SU-DHL-6 (cell line): ENCODE results near the gene LGR6.

Experiments used
- H2AFZ ChIP-seq: fragments of 200-600 bp; sonication (generic); 2 replicates; pipeline ENCODE4 v1.6.1; 2014; ENCODE audit warnings: low read depth, mild to moderate bottlenecking, moderate library complexity, mixed read lengths, antibody characterized with exemption, low read length; ENCODE audit not compliant: severe bottlenecking
- H3F3A ChIP-seq: fragments of 200-600 bp; shearing (Covaris generic); 2 replicates; pipeline ENCODE4 v1.6.0; 2016; ENCODE audit warnings: antibody characterized with exemption, mild to moderate bottlenecking; ENCODE audit not compliant: insufficient read depth
- H3K27ac ChIP-seq: fragments of 200-600 bp; sonication (generic); 2 replicates; pipeline ENCODE4 v1.5.1; 2016; ENCODE audit warnings: low read depth, mild to moderate bottlenecking, low read length, moderate library complexity, mixed read lengths
- H3K27me3 ChIP-seq: fragments of 200-600 bp; sonication (generic), shearing (Covaris generic); 2 replicates; pipeline ENCODE4 v1.6.0; 2014; ENCODE audit warnings: mild to moderate bottlenecking, low read length
- H3K36me3 ChIP-seq: fragments of 200-600 bp; sonication (generic); 2 replicates; pipeline ENCODE4 v1.6.1; 2014; ENCODE audit warnings: mild to moderate bottlenecking, low read length, mixed read lengths
- H3K4me2 ChIP-seq: fragments of 300-600, 200-600 bp; shearing (Covaris generic), sonication (generic); 2 replicates; pipeline ENCODE4 v1.6.0; 2014; ENCODE audit warnings: low read length, low read depth, mild to moderate bottlenecking; ENCODE audit not compliant: poor library complexity, severe bottlenecking
- H3K4me3 ChIP-seq: fragments of 200-600 bp; sonication (generic); 2 replicates; pipeline ENCODE4 v1.5.1; 2014; ENCODE audit warnings: antibody characterized with exemption, low read length, mild to moderate bottlenecking, mixed read lengths; ENCODE audit not compliant: insufficient read depth, poor library complexity, severe bottlenecking
- H3K79me2 ChIP-seq: fragments of 200-600 bp; sonication (generic); 2 replicates; pipeline ENCODE4 v1.6.1; 2014; ENCODE audit warnings: mild to moderate bottlenecking, low read length, moderate library complexity; ENCODE audit not compliant: insufficient read depth
- H3K9ac ChIP-seq: fragments of 200-600 bp; sonication (generic); 2 replicates; pipeline ENCODE4 v1.7.0; 2014; ENCODE audit warnings: mild to moderate bottlenecking, low read length
- H3K9me2 ChIP-seq: fragments of 200-600 bp; sonication (generic); replicated peaks from 2 replicates; pipeline ENCODE4 v1.6.1; 2014; ENCODE audit warnings: low read length; ENCODE audit not compliant: insufficient read depth
- H3K9me3 ChIP-seq: fragments of 200-600 bp; sonication (generic); 2 replicates; pipeline ENCODE4 v1.6.1; 2014; ENCODE audit warnings: low read length, mixed read lengths; ENCODE audit not compliant: insufficient read depth
- H4K20me1 ChIP-seq: fragments of 200-600 bp; sonication (generic); 2 replicates; pipeline ENCODE4 v1.6.1; 2014; ENCODE audit warnings: low read depth, mild to moderate bottlenecking, antibody characterized with exemption, low read length, moderate library complexity, mixed read lengths
- EZH2phosphoT487 ChIP-seq: fragments of 200-600 bp; sonication (generic), shearing (Covaris generic); conservative IDR thresholded peaks from 2 replicates; pipeline ENCODE4 v1.6.1; 2018; ENCODE audit warnings: mild to moderate bottlenecking, antibody characterized with exemption, low read length, moderate library complexity, mixed read lengths
- TF ChIP-seq, protein P1 (sequence below): fragments of 200-600 bp; sonication (generic); IDR thresholded peaks from one replicate; pipeline ENCODE4 v1.5.1; 2017; ENCODE audit warnings: antibody characterized with exemption, mild to moderate bottlenecking, low read length, moderate library complexity; ENCODE audit not compliant: insufficient read depth, poor library complexity, severe bottlenecking

LGR6 gene

DNA sequence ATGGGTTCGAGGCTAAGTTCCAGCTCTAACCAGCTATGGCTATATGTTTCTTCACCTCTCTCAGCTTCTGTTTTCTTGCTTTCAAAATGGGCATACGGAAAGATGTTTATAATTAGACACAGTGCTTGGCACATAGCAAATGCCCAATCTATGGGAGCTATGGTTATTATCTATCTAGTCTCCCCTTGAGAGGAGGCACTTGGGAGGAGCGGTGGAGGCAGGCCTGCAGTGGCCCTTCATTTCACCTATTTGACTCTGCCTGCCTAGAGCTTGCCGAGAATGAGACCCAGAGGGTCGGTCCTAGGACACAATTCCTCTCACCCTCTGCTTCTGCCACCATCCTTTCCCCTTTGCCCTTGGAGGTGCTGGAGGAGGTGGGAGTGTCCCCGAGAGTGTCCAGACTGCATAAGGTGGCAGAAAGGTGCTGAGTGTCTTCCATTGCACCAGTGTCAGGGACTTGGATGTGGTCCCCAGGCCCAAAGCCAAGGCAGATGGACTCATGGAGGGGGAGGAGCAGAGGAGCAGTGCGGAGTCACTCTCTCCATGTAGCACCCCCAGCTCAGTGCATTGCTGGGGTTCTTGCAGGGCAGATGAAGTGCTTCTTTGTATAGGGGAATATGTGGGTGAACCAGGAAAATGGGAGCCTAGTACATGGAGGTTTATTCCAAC is 9.0 kb downstream of the LGR6 start:
- Histone ChIP-seq H3K4me3 (no peak overlapping the region), H3K9me3 (no peaks in the 10 kb centered on the region), H4K20me1 (no peaks in the 10 kb centered on the region), H3F3A (no peaks in the 10 kb centered on the region), H3K9ac (no peak overlapping the region), H3K27ac (no peak overlapping the region), H3K4me2 (no peak overlapping the region), H3K9me2 (no peaks in the 10 kb centered on the region), H3K36me3 (no peaks in the 10 kb centered on the region), H2AFZ (no peak overlapping the region), H3K27me3 (no peaks in the 10 kb centered on the region), H3K79me2 (no peaks in the 10 kb centered on the region)
- TF ChIP-seq EZH2phosphoT487 = no peak
- TF ChIP-seq, protein P1, sequence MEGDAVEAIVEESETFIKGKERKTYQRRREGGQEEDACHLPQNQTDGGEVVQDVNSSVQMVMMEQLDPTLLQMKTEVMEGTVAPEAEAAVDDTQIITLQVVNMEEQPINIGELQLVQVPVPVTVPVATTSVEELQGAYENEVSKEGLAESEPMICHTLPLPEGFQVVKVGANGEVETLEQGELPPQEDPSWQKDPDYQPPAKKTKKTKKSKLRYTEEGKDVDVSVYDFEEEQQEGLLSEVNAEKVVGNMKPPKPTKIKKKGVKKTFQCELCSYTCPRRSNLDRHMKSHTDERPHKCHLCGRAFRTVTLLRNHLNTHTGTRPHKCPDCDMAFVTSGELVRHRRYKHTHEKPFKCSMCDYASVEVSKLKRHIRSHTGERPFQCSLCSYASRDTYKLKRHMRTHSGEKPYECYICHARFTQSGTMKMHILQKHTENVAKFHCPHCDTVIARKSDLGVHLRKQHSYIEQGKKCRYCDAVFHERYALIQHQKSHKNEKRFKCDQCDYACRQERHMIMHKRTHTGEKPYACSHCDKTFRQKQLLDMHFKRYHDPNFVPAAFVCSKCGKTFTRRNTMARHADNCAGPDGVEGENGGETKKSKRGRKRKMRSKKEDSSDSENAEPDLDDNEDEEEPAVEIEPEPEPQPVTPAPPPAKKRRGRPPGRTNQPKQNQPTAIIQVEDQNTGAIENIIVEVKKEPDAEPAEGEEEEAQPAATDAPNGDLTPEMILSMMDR = no peak

DNA sequence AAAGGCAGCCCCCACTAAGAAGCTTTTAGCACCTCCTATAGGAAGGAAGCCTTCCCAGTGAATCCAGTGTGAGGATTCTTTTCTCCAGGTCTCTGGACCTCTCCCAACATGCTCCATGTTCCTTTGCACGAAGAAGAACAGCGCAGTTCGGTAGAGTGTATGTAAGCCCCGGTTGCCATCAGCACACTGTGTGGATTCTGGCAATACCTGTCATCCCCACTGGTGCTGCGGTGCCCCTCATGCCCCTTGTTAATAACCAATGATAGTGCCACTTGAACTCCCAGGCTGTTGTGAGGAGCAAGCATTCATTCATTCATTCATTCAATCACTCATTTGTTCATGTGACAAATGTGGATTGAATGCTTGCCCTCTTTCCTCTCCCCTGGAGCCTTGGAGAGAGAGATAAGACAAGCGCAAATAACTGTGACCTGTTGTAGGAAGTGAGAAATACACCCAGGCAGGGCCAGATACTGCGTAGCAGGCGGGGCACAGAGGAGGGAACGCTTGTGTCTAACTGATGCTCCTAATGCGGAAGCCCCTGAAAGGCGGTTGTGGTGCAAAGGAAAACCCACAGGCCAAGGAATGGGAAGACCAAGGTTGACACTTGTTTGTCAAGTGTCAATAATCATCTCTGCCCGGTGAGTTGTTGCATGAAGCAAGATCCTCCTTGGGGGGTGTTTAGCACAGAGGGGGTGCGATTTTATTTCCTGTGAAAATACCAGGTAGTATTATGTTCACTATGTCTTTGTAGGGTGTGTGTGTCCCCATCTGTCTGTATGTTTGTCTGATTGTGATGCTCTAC is 9.8 kb downstream of the LGR6 start:
- H3K27ac ChIP-seq = no peak overlapping the region
- H3K9me2 ChIP-seq = no peaks in the 10 kb centered on the region
- H2AFZ ChIP-seq = no peak overlapping the region
- TF ChIP-seq EZH2phosphoT487 = no peak
- no peaks in the 10 kb centered on the region for H3K27me3 ChIP-seq
- no peaks in the 10 kb centered on the region for H4K20me1 ChIP-seq
- no peaks in the 10 kb centered on the region for H3F3A ChIP-seq
- no peaks in the 10 kb centered on the region for H3K9me3 ChIP-seq
- no peaks in the 10 kb centered on the region for H3K79me2 ChIP-seq
- H3K4me2 ChIP-seq = no peak overlapping the region
- no peaks in the 10 kb centered on the region for H3K36me3 ChIP-seq
- no peak overlapping the region for H3K4me3 ChIP-seq
- H3K9ac ChIP-seq = no peak overlapping the region

DNA sequence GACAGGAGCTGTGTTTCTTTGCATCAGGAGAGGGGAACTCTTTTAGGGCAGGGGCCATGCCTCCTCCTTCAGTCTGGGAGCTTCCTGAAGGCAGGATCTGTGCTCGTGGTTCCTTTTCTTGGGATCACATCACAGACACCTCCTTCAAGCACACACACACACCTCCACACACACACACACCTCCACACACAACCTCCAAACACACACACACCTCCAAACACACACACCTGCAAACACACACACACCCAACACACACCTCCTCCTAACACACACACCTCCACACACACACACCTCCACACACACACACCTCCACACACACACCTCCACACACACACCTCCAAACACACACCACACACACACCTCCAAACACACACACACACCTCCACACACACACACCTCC is 10.5 kb downstream of the LGR6 start:
- no peak overlapping the region for H3K4me2 ChIP-seq

More for the DNA sequence above, 10.5 kb downstream of the LGR6 start:
- Histone ChIP-seq H3K27me3 (no peaks in the 10 kb centered on the region), H3K4me3 (no peak overlapping the region), H2AFZ (no peak overlapping the region), H3K27ac (no peak overlapping the region), H3K9ac (no peak overlapping the region), H3K9me3 (no peaks in the 10 kb centered on the region), H3F3A (no peaks in the 10 kb centered on the region), H3K79me2 (no peaks in the 10 kb centered on the region), H4K20me1 (no peaks in the 10 kb centered on the region), H3K9me2 (no peaks in the 10 kb centered on the region), H3K36me3 (no peaks in the 10 kb centered on the region)
- TF ChIP-seq, protein P1 = no peak
- no peak for TF ChIP-seq EZH2phosphoT487
